ENCODE measurements around the gene KIAA0753. TPM values are rescaled to one million over a fixed set of nuclear protein-coding genes. Genes with fewer than 3 reads are reported as not detected.

KIAA0753 gene
- total and polyA plus RNA-seq, 7 donors: 3.6 to 18.3 (median 14.1) TPM

DNA sequence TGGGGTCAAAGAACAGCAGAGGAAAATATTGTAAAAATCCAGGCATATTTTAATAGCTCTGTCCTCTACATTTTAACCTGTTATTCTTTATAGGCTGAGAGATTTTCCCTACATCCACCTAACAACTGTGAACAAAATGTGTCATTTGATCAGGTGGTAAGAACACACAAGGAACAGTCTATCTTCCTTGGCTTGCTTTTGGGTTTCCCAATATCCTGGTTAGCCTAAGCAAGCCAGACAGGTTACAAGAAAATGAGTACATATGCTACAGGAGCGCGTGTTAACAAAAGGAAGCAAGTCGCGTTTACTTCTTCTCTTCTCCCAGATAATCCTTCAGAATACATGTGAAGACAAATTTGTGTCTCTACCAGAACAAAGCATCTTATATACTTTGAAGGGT is 53.2 kb downstream of the KIAA0753 start:
- no peaks in the 10 kb centered on the region for H3K27me3 ChIP-seq
- DNase-seq: no peak
- no peak overlapping the region for H3K4me3 ChIP-seq
- no peak overlapping the region for H3K27ac ChIP-seq
- H3K4me1 ChIP-seq: no peaks in the 10 kb centered on the region
- TF ChIP-seq EP300 (IDR thresholded peaks at IDR 0.05): no peak
- no peak for TF ChIP-seq POLR2A (IDR thresholded peaks at IDR 0.05)
- TF ChIP-seq, protein P1, sequence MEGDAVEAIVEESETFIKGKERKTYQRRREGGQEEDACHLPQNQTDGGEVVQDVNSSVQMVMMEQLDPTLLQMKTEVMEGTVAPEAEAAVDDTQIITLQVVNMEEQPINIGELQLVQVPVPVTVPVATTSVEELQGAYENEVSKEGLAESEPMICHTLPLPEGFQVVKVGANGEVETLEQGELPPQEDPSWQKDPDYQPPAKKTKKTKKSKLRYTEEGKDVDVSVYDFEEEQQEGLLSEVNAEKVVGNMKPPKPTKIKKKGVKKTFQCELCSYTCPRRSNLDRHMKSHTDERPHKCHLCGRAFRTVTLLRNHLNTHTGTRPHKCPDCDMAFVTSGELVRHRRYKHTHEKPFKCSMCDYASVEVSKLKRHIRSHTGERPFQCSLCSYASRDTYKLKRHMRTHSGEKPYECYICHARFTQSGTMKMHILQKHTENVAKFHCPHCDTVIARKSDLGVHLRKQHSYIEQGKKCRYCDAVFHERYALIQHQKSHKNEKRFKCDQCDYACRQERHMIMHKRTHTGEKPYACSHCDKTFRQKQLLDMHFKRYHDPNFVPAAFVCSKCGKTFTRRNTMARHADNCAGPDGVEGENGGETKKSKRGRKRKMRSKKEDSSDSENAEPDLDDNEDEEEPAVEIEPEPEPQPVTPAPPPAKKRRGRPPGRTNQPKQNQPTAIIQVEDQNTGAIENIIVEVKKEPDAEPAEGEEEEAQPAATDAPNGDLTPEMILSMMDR (IDR thresholded peaks at IDR 0.05): no peak
- TF ChIP-seq POLR2AphosphoS5 (IDR thresholded peaks at IDR 0.05): no peak
- intact Hi-C loops (cut with DNase I): no loop called here
- WGBS, 2 donors: 94 to 97% methylated on average over 4 of the region's 4 CpGs
- H3K36me3 ChIP-seq: peaks cover 24 to 91% (median 49%) of the 10 kb centered on the region in 4 donors
- H3K9me3 ChIP-seq: peaks cover 0 to 4% (median 0%) of the 10 kb centered on the region in 4 donors

DNA sequence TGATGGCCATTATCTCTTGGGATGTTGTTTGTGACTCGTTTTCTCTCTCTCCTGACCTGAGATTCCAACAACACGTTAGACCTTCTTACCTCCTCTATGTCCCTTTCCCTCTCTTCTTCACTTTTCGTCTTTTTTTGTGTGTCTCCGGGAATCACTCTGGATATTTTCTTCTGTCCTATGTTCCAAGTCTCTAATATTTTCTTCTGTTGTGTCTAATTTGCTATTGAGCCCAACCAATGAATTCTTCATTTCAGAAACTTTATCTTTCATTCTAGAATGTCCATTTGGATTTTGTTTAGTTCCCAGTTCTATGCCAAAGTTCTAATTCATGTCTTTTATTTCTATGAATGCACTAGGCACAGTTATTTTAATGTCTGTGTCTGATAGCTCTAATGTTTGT is 57.1 kb downstream of the KIAA0753 start:
- Histone ChIP-seq H3K4me1 (no peaks in the 10 kb centered on the region), H3K4me3 (no peak overlapping the region), H3K27me3 (no peaks in the 10 kb centered on the region), H3K27ac (no peak overlapping the region), H3K9me3 (peaks cover 0 to 4% (median 0%) of the 10 kb centered on the region in 4 donors), H3K36me3 (peaks cover 10 to 67% (median 24%) of the 10 kb centered on the region in 4 donors)
- intact Hi-C loops (cut with DNase I): no loop called here
- DNase-seq: no peak
- TF ChIP-seq, protein P1 (IDR thresholded peaks at IDR 0.05): no peak
- TF ChIP-seq POLR2A (IDR thresholded peaks at IDR 0.05): no peak
- TF ChIP-seq POLR2AphosphoS5 (IDR thresholded peaks at IDR 0.05): no peak
- no peak for TF ChIP-seq EP300 (IDR thresholded peaks at IDR 0.05)
- WGBS, 2 donors: 97 to 98% methylated on average over 4 of the region's 4 CpGs

DNA sequence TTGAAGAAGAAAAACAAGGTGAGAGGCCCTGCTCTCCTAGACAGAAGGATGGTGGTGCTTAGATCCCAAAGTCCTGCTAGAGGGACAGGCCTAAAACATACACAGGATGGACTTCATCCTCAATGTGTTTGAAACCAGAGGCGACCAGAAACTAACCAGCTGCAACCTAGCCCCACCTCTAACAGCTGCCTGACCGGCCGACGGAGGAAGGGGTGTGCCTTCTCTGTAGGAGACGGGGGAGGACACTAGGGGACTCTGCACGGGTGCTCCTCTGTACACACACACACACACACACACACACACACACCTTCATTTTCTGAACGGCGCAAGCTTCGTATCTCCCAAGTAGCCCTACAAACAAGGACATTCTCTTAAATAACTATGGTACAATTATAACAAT is 59.9 kb downstream of the KIAA0753 start:
- DNase-seq: no peak
- TF ChIP-seq POLR2AphosphoS5 (IDR thresholded peaks at IDR 0.05) (no peak), EP300 (IDR thresholded peaks at IDR 0.05) (no peak), POLR2A (IDR thresholded peaks at IDR 0.05) (no peak)
- TF ChIP-seq, protein P1 (IDR thresholded peaks at IDR 0.05): no peak
- peaks cover under 1 to 54% (median 10%) of the 10 kb centered on the region in 4 donors for H3K36me3 ChIP-seq
- no peaks in the 10 kb centered on the region for H3K27me3 ChIP-seq
- peaks cover 0 to 2% (median 0%) of the 10 kb centered on the region in 4 donors for H3K9me3 ChIP-seq
- H3K27ac ChIP-seq: no peak overlapping the region
- 45 to 78% methylated on average over 9 of the region's 9 CpGs for WGBS, 2 donors
- no peak overlapping the region for H3K4me3 ChIP-seq
- intact Hi-C loops (cut with DNase I): no loop called here
- H3K4me1 ChIP-seq: no peaks in the 10 kb centered on the region

DNA sequence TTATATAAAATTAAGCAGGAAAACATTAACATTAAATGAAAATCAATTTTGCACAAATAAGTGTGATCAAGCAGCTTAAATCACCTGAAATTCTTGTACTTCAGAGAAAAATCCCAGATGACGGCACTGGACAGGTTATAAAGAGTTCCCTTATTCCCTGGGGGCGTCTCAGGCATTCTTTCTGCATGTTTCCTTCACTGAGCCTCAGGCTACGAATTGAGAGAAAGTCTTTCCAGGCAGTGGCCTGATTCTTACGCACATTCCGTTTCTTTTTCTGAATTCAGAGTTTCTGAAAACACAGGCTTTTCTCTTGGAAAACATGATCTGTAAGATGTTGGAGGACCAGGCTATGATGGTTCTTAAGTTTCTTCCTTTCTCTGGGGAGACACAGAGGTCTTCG is 62.0 kb downstream of the KIAA0753 start:
- peaks cover 0 to 32% (median 3%) of the 10 kb centered on the region in 4 donors for H3K36me3 ChIP-seq
- no peaks in the 10 kb centered on the region for H3K27me3 ChIP-seq
- H3K9me3 ChIP-seq: no peaks in the 10 kb centered on the region
- peaks cover 0 to 8% (median 3%) of the 10 kb centered on the region in 4 donors for H3K4me1 ChIP-seq
- WGBS, 2 donors: 79 to 88% methylated on average over 6 of the region's 6 CpGs
- no peak for TF ChIP-seq EP300 (IDR thresholded peaks at IDR 0.05)
- TF ChIP-seq, protein P1 (IDR thresholded peaks at IDR 0.05): no peak
- TF ChIP-seq POLR2AphosphoS5 (IDR thresholded peaks at IDR 0.05): no peak
- no peak for TF ChIP-seq POLR2A (IDR thresholded peaks at IDR 0.05)
- H3K4me3 ChIP-seq: no peak overlapping the region
- H3K27ac ChIP-seq: no peak overlapping the region
- DNase-seq: no peak
- intact Hi-C loops (cut with DNase I): no loop called here

DNA sequence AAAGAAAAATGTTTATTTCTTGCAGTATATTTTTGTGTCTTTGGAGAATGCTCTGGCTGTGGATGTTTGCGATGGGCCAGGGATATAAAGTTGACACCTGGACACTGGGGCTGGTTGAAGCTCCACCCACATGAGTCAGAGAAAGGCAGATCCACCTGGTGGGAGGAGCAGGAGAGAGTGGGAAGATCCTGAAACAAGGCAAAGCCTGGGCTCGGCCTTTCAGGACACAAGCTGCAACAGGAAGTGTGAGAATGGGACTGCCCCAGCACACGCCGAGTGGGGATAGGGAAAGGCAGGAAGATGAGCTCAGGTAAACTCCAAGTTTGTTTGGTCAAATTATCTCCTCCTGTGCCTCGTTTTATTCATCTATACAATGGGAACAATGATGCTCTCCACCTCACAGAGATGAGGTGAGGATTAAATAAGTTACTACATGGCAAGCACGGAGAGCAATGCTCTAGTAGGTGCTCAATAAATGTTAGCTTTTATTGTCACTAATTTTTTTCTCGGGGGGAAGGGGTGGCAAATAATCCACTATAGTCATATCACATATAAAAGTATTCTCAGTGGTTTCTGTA is 62.7 kb downstream of the KIAA0753 start:
- no peak overlapping the region for H3K27ac ChIP-seq
- peaks cover 0 to 27% (median 3%) of the 10 kb centered on the region in 4 donors for H3K36me3 ChIP-seq
- no peaks in the 10 kb centered on the region for H3K9me3 ChIP-seq
- no peaks in the 10 kb centered on the region for H3K27me3 ChIP-seq
- WGBS, 2 donors: 46 to 76% methylated on average over 7 of the region's 7 CpGs
- TF ChIP-seq, protein P1 (IDR thresholded peaks at IDR 0.05): no peak
- TF ChIP-seq POLR2AphosphoS5 (IDR thresholded peaks at IDR 0.05): no peak
- TF ChIP-seq POLR2A (IDR thresholded peaks at IDR 0.05): no peak
- H3K4me1 ChIP-seq: peaks cover 0 to 8% (median 3%) of the 10 kb centered on the region in 4 donors
- no peak for DNase-seq
- intact Hi-C loops (cut with DNase I): no loop called here
- no peak overlapping the region for H3K4me3 ChIP-seq

Measured in sigmoid colon (tissue), 7 donors.